ENCODE results near the gene FYN.

The FYN gene

GRCh38 chr6:111623046-111623718 is 250.1 kb downstream of the FYN start:
- H3K4me3 ChIP-seq (replicated peaks; ENCODE audit: low read depth, low read length) = no peak overlapping the region
- no peak for TF ChIP-seq CTCF (IDR thresholded peaks at IDR 0.05; ENCODE audit: low read depth, low read length, missing control alignments)
- no peak for DNase-seq (ENCODE audit: extremely low read depth, low read depth)

GRCh38 chr6:111620169-111620568 is 253.1 kb downstream of the FYN start:
- no peak overlapping the region for H3K4me3 ChIP-seq (replicated peaks; ENCODE audit: low read depth, low read length)
- no peak for TF ChIP-seq CTCF (IDR thresholded peaks at IDR 0.05; ENCODE audit: low read depth, low read length, missing control alignments)
- no peak for DNase-seq (ENCODE audit: extremely low read depth, low read depth)

DNA sequence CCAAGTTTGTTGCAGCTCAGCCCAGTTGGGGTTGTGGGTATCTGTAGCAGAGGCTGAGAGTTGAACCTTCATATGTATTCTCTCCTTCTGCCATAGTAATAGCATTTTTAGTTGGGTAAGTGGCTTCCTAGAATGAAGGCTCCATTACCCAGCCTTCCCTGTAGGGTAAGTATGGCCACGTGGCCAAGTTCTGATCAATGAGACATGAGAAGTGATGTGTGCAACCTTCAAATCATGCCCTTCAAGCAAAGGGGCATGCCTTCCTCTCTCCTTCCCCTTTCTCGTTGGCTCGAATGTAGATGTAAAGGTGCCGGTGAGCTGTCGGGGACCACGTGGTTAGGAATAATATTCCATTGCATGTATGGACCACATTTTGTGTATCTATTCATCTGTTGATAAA is 254.8 kb downstream of the FYN start:
- TF ChIP-seq CTCF (IDR thresholded peaks at IDR 0.05; ENCODE audit: low read depth, low read length, missing control alignments) = no peak
- no peak for DNase-seq (ENCODE audit: extremely low read depth, low read depth)
- no peak overlapping the region for H3K4me3 ChIP-seq (replicated peaks; ENCODE audit: low read depth, low read length)

- H3K4me3 ChIP-seq (replicated peaks; ENCODE audit: low read depth, low read length) = no peak overlapping the region
- DNase-seq (ENCODE audit: extremely low read depth, low read depth) = no peak
- TF ChIP-seq CTCF (IDR thresholded peaks at IDR 0.05; ENCODE audit: low read depth, low read length, missing control alignments) = no peak
Measured at GRCh38 chr6:111617149-111617548, 256.1 kb downstream of the FYN start.

DNA sequence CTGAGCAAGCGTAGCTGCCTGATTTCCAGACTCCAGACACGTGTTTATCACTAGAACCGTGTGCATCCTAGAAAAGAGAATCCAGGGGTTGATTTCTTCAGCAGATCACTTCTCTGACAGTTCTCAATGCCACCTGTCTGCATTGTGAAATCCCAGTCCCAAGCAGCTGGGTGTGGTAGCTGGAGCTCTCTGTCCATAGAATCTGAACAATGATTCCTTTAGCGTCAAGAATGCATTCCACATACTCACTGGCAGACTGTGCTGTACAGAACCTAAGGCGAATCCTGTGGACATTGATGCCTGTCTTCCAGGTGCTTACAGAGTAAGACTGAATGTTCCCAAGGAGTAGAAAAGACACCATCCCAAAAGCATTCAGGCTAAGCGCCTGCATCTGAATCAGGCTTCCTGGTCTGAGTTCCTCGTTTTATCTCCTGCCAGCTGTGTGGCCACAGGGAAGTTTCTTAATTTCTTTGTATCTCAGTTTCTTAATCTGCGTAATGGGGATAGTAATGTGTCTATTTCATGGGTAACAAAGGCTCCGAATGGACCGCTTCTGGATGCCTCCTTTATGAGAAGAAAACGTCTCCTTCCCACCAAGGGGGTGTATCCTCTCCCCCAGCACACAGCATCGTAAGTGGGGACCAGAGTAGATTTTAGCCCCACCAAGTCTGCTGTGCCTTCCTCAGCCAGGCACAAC is 257.2 kb downstream of the FYN start:
- no peak for DNase-seq (ENCODE audit: extremely low read depth, low read depth)
- no peak for TF ChIP-seq CTCF (IDR thresholded peaks at IDR 0.05; ENCODE audit: low read depth, low read length, missing control alignments)
- no peak overlapping the region for H3K4me3 ChIP-seq (replicated peaks; ENCODE audit: low read depth, low read length)

GRCh38 chr6:111614833-111615582 is 258.2 kb downstream of the FYN start:
- no peak for TF ChIP-seq CTCF (IDR thresholded peaks at IDR 0.05; ENCODE audit: low read depth, low read length, missing control alignments)
- no peak for DNase-seq (ENCODE audit: extremely low read depth, low read depth)

More at GRCh38 chr6:111614833-111615582, 258.2 kb downstream of the FYN start:
- H3K4me3 ChIP-seq (replicated peaks; ENCODE audit: low read depth, low read length) = no peak overlapping the region
